PFSK-1 (cell line): Measurements from ENCODE around the gene REG4.

Experiments
- FOXP2 ChIP-seq: optimal IDR thresholded peaks from 2 replicates; pipeline ENCODE3; 2011; ENCODE audit warnings: borderline replicate concordance, control low read depth, inconsistent platforms; ENCODE audit not compliant: insufficient read depth; ENCODE audit errors: extremely low read length, extremely low read depth
- POLR2AphosphoS5 ChIP-seq: IDR thresholded peaks from 2 replicates; pipeline ENCODE4 v1.6.1; 2012; ENCODE audit warnings: low read depth, mild to moderate bottlenecking, control low read depth, low read length, moderate library complexity
- SIN3A ChIP-seq: IDR thresholded peaks from 2 replicates; pipeline ENCODE4 v1.6.1; 2012; ENCODE audit warnings: mild to moderate bottlenecking, low read length, moderate library complexity, borderline replicate concordance; ENCODE audit not compliant: insufficient read depth
- TAF1 ChIP-seq: IDR thresholded peaks from 2 replicates; pipeline ENCODE4 v1.6.1; 2012; ENCODE audit warnings: low read length, control low read depth, borderline replicate concordance; ENCODE audit not compliant: insufficient read depth
- TF ChIP-seq, protein P1 (sequence below), 2 experiments: IDR thresholded peaks; 2 replicates each; pipeline versions ENCODE4 v1.6.1 to v1.8.0; 2011 to 2012; ENCODE audit warnings: low read depth in 2 of 2, low read length in 2 of 2, control low read depth in 1 of 2, inconsistent platforms in 1 of 2, mild to moderate bottlenecking in 1 of 2, moderate library complexity in 1 of 2; ENCODE audit not compliant: insufficient read depth in 1 of 2

Gene REG4

DNA sequence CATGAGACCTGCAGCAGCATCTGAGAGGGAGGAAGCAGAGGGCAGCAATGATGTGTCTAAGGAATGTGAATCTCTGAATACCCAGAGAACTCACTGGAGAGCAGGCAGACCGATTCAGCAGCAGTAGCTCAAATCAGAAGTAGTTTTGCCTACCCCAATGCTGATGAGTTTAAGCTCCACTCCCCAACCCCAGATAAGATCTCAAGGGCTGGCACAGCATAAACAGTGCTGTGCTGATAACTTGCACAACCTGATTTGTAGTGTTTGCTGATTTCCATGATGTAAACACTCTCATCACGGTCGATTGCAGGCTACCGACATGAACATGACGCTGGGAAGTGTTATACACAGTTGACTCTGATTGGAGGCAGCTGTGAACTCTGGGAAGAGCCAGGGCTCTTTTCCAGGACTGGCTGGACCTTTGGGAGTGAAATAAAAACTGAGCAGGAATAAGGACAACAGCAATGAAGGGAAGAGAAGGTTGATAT is 31.3 kb downstream of the REG4 start:
- TF ChIP-seq TAF1 (no peak), POLR2AphosphoS5 (no peak), SIN3A (no peak), FOXP2 (peak; percentile 34)
- TF ChIP-seq, protein P1, sequence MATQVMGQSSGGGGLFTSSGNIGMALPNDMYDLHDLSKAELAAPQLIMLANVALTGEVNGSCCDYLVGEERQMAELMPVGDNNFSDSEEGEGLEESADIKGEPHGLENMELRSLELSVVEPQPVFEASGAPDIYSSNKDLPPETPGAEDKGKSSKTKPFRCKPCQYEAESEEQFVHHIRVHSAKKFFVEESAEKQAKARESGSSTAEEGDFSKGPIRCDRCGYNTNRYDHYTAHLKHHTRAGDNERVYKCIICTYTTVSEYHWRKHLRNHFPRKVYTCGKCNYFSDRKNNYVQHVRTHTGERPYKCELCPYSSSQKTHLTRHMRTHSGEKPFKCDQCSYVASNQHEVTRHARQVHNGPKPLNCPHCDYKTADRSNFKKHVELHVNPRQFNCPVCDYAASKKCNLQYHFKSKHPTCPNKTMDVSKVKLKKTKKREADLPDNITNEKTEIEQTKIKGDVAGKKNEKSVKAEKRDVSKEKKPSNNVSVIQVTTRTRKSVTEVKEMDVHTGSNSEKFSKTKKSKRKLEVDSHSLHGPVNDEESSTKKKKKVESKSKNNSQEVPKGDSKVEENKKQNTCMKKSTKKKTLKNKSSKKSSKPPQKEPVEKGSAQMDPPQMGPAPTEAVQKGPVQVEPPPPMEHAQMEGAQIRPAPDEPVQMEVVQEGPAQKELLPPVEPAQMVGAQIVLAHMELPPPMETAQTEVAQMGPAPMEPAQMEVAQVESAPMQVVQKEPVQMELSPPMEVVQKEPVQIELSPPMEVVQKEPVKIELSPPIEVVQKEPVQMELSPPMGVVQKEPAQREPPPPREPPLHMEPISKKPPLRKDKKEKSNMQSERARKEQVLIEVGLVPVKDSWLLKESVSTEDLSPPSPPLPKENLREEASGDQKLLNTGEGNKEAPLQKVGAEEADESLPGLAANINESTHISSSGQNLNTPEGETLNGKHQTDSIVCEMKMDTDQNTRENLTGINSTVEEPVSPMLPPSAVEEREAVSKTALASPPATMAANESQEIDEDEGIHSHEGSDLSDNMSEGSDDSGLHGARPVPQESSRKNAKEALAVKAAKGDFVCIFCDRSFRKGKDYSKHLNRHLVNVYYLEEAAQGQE (IDR thresholded peaks at IDR 0.05; ENCODE audit: insufficient read depth in 1 of 2, low read depth in 2 of 2, low read length in 2 of 2) = no peak

DNA sequence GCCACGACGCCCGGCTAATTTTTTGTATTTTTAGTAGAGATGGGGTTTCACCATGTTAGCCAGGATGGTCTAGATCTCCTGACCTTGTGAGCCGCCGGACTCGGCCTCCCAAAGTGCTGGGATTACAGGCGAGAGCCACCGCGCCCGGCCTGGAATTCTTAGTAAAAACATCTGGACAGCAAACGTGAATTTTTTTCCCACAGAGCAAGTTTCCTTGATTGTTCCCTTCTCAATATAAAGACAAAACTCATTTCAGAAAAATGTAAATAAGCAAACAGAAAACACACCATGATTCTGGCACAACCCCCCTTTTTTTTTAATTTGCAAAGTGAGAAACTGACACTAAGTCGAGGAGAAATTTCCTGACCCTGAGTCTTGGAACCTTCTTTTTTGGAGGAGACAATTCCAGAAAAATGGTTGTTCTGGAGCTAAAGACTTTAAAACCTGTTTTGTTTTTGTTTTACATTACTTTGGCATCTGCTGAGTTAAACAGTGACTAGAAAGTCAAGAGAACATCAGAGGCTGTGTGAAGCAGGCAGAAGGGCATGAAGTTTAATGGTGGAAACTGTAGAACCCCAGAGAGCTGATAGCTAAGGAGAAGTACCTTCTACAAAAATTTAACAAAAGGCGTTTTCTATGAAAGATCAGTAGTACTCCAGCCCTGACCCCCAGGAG is 32.2 kb downstream of the REG4 start:
- TF ChIP-seq, protein P1 (IDR thresholded peaks at IDR 0.05; ENCODE audit: insufficient read depth in 1 of 2, low read depth in 2 of 2, low read length in 2 of 2) = no peak

DNA sequence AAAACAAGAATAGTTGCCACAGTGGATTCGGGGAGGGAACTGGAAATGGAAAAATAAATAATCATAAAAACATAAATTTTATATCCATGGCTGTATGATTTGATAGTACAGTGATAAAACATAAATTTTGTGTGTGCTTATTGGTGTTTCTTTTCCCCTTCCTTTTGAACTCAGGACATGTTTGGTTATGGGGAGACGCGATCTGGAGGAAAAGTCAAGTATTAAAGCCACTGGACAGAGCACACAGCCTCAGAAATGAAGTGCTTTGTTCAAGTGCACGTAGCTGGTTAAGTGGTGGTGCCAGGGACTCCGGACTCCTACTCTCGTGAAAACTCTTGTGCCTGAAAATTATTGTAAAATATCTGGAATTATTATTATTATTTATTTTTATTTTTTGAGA is 32.9 kb downstream of the REG4 start:
- TF ChIP-seq POLR2AphosphoS5 (no peak), TAF1 (no peak), FOXP2 (no peak)

DNA sequence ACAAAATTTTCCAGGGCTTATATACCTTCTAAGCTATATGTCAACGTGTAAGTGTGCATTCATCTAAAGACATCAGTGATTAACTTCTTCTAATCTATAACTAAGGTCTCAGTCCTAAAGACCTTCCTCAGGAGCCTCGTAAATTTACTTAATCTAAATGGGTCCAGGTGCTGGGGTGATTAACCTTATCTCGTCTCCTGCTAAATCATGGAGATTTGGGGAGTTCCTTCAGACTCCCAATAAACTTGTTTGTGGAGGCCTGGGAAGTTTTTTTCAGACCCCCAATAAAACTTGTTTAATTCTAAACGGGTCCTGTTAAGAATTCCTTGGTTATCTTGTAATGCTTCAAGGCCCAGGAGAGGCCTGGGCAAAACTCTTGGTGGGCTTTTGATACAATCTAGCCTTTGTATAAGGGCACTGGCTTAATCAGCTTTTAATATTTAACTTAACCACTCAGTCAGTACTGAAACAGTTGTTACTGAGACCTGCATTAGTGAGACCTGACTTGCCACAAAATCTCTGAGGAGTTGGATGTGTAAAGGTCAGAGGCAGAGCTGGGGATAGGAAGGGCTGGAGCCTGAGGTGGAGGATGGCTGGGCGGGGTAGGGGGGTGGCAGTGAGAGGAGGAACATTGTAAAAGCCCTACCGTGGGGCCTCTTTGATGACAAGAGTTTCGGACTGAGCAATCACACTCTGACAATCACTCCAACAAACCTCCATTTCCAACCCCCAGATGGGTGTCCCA is 36.3 kb downstream of the REG4 start:
- TF ChIP-seq, protein P1 (IDR thresholded peaks at IDR 0.05; ENCODE audit: insufficient read depth in 1 of 2, low read depth in 2 of 2, low read length in 2 of 2) = no peak
- TF ChIP-seq FOXP2 (no peak), SIN3A (no peak), TAF1 (no peak), POLR2AphosphoS5 (no peak)

DNA sequence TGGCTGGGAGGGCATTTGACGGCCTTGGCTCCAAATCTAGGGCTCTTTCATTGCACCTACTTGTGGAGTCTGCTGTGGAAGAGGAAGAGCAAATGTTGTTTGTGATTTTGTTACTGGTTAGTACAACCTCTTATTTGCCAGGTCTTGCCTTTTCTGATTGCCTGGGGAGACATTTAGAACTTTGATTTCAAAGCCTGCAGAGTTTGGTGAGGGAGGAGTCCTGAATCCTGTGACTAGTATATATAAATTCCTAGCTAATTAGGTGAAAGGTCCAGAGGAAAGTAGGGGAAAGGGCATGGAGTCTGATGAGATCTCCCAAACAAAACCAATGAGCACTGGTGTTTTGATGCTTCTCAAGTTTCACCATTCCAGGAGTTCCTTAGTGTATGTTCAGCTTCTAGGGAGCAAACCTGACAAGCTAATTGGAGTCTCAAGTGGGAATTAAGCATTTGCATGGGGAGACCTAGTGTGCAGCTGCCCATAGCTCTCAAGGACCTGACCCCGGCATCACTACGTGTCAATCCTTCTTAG is 37.5 kb downstream of the REG4 start:
- TF ChIP-seq SIN3A (no peak), FOXP2 (no peak), POLR2AphosphoS5 (no peak), TAF1 (no peak)
- TF ChIP-seq, protein P1 (IDR thresholded peaks at IDR 0.05; ENCODE audit: insufficient read depth in 1 of 2, low read depth in 2 of 2, low read length in 2 of 2) = no peak
